Activated B cell treated with CpG ODN at 0.5 μM for 24 hours (primary cell): ENCODE measurements around the gene C1orf216. TPM values are rescaled to one million over a fixed set of nuclear protein-coding genes. Genes with fewer than 3 reads are reported as not detected.
"Not testable (repeated sequence)": the region's sequence is repeated elsewhere in the genome, so short reads cannot be mapped to it uniquely, and the experiment has no call there.

Source experiments
- ATAC-seq: fragments of 200-7000 bp; cut with Tn5 transposase; one replicate; pipeline ENCODE4 v1.10.0; 2021; ENCODE audit warnings: low read depth, mild to moderate bottlenecking, moderate library complexity
- CTCF ChIA-PET: fragments of 350-600 bp; sonication (Branson Sonifier 250); formaldehyde crosslinking; loops from one replicate; lab custom pipeline; 2021; ENCODE audit warnings: antibody characterized with exemption; lab: Charles Lee
- POLR2A ChIA-PET: fragments of 350-600 bp; sonication (Branson Sonifier 250); formaldehyde crosslinking; loops from one replicate; lab custom pipeline; 2021; ENCODE audit warnings: antibody characterized with exemption; lab: Charles Lee
- DNase-seq: peaks from one replicate; pipeline ENCODE4 v3.0.0; 2022
- H3K27ac Mint-ChIP-seq: one replicate; pipeline ENCODE4 v1.8.0; 2020; ENCODE audit warnings: mixed read lengths
- H3K27me3 Mint-ChIP-seq: one replicate; pipeline ENCODE4 v1.8.0; 2021; ENCODE audit warnings: mixed read lengths
- H3K36me3 Mint-ChIP-seq: one replicate; pipeline ENCODE4 v1.8.0; 2021; ENCODE audit warnings: low read depth, mixed read lengths
- H3K4me1 Mint-ChIP-seq: one replicate; pipeline ENCODE4 v1.8.0; 2021; ENCODE audit warnings: mixed read lengths
- H3K4me3 Mint-ChIP-seq: one replicate; pipeline ENCODE4 v1.8.0; 2020; ENCODE audit warnings: mild to moderate bottlenecking, mixed read lengths
- H3K9me3 Mint-ChIP-seq: one replicate; pipeline ENCODE4 v1.8.0; 2020; ENCODE audit warnings: mixed read lengths
- intact Hi-C: fragments of 100-400 bp; cut with micrococcal nuclease; formaldehyde crosslinking; loops from one replicate; pipeline ENCODE4 v1.15.1; 2024
- total RNA-seq: library from RNA; stranded (reverse); gene quantifications from 2 replicates; pipeline ENCODE4 v1.2.3, GENCODE V29; 2022
- TF ChIP-seq, protein P1 (sequence below): fragments of 200-600 bp; IDR thresholded peaks from one replicate; pipeline ENCODE4 v1.8.0; 2022; ENCODE audit warnings: antibody characterized with exemption, mild to moderate bottlenecking

C1orf216 gene
- total RNA-seq, 1 donor from 2014 or later: 4.4 TPM

DNA sequence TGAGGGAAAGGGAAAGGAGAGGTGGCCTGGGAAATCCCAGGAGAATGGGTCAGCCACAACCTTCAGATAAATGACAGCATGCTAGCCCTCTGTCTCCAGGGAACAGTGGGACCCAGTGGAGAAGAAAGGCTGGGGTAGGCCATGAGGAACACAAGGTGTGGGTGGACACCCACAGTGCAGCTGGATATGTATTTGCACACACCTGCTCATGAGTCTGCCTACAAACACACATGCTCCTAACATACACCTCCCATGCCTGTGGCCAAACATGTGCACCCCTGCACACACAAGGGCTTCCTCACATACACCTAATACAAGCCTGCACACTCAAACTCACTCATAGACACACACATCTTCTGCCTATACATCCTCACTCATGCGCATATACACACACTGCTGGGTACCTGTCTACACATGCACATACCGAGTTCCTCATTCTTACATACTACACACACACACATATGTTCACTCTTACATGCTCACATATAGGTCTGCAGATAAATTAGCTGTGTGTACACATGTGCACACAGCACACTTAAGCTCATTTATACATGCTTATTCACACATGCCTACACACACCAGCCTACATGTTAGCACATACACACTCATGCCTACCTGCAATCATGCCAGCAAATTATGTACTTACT lies 3.6 kb downstream of the C1orf216 start:
- Mint-ChIP-seq H3K27me3 (no peaks in the 10 kb centered on the region), H3K27ac (no peak overlapping the region), H3K4me1 (peaks cover 28% of the 10 kb centered on the region), H3K9me3 (no peaks in the 10 kb centered on the region), H3K36me3 (peaks cover 6% of the 10 kb centered on the region), H3K4me3 (no peak overlapping the region)
- TF ChIP-seq, protein P1, sequence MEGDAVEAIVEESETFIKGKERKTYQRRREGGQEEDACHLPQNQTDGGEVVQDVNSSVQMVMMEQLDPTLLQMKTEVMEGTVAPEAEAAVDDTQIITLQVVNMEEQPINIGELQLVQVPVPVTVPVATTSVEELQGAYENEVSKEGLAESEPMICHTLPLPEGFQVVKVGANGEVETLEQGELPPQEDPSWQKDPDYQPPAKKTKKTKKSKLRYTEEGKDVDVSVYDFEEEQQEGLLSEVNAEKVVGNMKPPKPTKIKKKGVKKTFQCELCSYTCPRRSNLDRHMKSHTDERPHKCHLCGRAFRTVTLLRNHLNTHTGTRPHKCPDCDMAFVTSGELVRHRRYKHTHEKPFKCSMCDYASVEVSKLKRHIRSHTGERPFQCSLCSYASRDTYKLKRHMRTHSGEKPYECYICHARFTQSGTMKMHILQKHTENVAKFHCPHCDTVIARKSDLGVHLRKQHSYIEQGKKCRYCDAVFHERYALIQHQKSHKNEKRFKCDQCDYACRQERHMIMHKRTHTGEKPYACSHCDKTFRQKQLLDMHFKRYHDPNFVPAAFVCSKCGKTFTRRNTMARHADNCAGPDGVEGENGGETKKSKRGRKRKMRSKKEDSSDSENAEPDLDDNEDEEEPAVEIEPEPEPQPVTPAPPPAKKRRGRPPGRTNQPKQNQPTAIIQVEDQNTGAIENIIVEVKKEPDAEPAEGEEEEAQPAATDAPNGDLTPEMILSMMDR: no peak
- ATAC-seq: no peak
- POLR2A ChIA-PET: interaction anchor here (0.5 to 0.7 kb wide), 2 partner anchors 55 to 142 kb away, joined by 3 read pairs; partner anchors contain the start of genes CLSPN and TFAP2E
- intact Hi-C loops: loop anchor here (1.0 kb wide), 1 partner anchor 146 kb away; no protein-coding TSS in a partner anchor
- CTCF ChIA-PET: interaction anchor here (0.6 to 5.3 kb wide), 22 partner anchors 8 to 333 kb away, joined by 3 to 57 read pairs (median 6); partner anchors contain the start of genes KIAA0319L and TFAP2E
- DNase-seq: no peak

- Mint-ChIP-seq H3K27me3 (peaks cover 28% of the 10 kb centered on the region), H3K4me1 (peaks cover 27% of the 10 kb centered on the region)
- H3K36me3 Mint-ChIP-seq, ATAC-seq, H3K27ac Mint-ChIP-seq, DNase-seq, H3K4me3 Mint-ChIP-seq, intact Hi-C loops, H3K9me3 Mint-ChIP-seq: not testable (repeated sequence)
- CTCF ChIA-PET: interaction anchor here (1.3 kb wide), 1 partner anchor 15 kb away, joined by 3 read pairs; no protein-coding TSS in a partner anchor
- POLR2A ChIA-PET: interaction anchor here (0.6 kb wide), 1 partner anchor 130 kb away, joined by 3 read pairs; no protein-coding TSS in a partner anchor
Measured at GRCh38 chr1:35711098-35711497, 7.6 kb downstream of the C1orf216 start.

DNA sequence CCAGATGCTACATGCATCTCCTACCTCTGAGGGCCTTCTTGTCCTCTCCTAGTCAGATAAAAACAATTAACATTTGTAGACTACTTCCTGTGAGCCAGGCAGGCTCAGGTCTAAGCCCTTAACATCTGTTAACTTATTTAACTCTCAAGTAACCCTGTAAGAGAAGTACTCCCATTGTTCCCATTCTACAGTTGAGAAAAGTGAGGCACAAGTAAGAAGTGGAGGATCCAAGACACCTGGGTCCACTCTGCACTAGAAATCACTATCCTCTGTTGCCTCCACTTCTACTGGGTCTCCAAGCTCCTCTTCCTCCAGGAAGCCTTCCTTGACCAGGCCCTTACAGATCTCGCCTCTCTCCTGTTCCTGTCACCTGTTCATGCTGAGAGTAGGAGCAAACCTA lies 9.7 kb downstream of the C1orf216 start:
- ChIA-PET POLR2A (no interaction called here), CTCF (no interaction called here)
- peaks cover 18% of the 10 kb centered on the region for H3K4me1 Mint-ChIP-seq
- ATAC-seq: no peak
- H3K27ac Mint-ChIP-seq: no peak overlapping the region
- peaks cover 39% of the 10 kb centered on the region for H3K27me3 Mint-ChIP-seq
- TF ChIP-seq, protein P1: no peak
- H3K36me3 Mint-ChIP-seq: no peaks in the 10 kb centered on the region
- H3K9me3 Mint-ChIP-seq: no peaks in the 10 kb centered on the region
- DNase-seq: no peak
- H3K4me3 Mint-ChIP-seq: peak overlapping the region; percentile 42
- intact Hi-C loops: no loop called here

- H3K9me3 Mint-ChIP-seq: no peaks in the 10 kb centered on the region
- no peak for DNase-seq
- H3K36me3 Mint-ChIP-seq: no peaks in the 10 kb centered on the region
- H3K27me3 Mint-ChIP-seq: peaks cover 39% of the 10 kb centered on the region
- ATAC-seq: no peak
- H3K4me1 Mint-ChIP-seq: peaks cover 18% of the 10 kb centered on the region
- H3K4me3 Mint-ChIP-seq: peak overlapping the region; percentile 55
- H3K27ac Mint-ChIP-seq: no peak overlapping the region
- TF ChIP-seq, protein P1: no peak
- ChIA-PET CTCF (interaction anchor here (2.3 kb wide), 1 partner anchor 7 kb away, joined by 7 read pairs; no protein-coding TSS in a partner anchor), POLR2A (no interaction called here)
- intact Hi-C loops: no loop called here
Measured at GRCh38 chr1:35708441-35708921, 10.2 kb downstream of the C1orf216 start.

GRCh38 chr1:35707601-35708440 lies 10.9 kb downstream of the C1orf216 start:
- TF ChIP-seq, protein P1: no peak
- Mint-ChIP-seq H3K4me1 (peaks cover 18% of the 10 kb centered on the region), H3K36me3 (no peaks in the 10 kb centered on the region), H3K27ac (no peak overlapping the region), H3K27me3 (peaks cover 42% of the 10 kb centered on the region), H3K9me3 (no peaks in the 10 kb centered on the region), H3K4me3 (peak overlapping the region; percentile 70)
- intact Hi-C loops: no loop called here
- ATAC-seq (peak; percentile 57), DNase-seq (peak; percentile 23)
- POLR2A ChIA-PET: no interaction called here
- CTCF ChIA-PET: interaction anchor here (2.3 kb wide), 1 partner anchor 8 kb away, joined by 7 read pairs; no protein-coding TSS in a partner anchor
